KMS-11 (cell line): ENCODE data around the gene SREBF1.

Experiments
- H2AFZ ChIP-seq: fragments of 200-600 bp; sonication (generic); 2 replicates; pipeline ENCODE4 v1.6.1; 2016; ENCODE audit warnings: antibody characterized with exemption, mixed run types, low read depth
- H3K27ac ChIP-seq: fragments of 200-600 bp; sonication (generic); 2 replicates; pipeline ENCODE4 v1.6.1; 2016; ENCODE audit warnings: mild to moderate bottlenecking, mixed run types
- H3K27me3 ChIP-seq: fragments of 200-600 bp; sonication (generic); 2 replicates; pipeline ENCODE4 v1.6.1; 2017; ENCODE audit warnings: mild to moderate bottlenecking, low read depth, mixed run types, moderate library complexity; ENCODE audit not compliant: insufficient read depth
- H3K36me3 ChIP-seq: fragments of 200-600 bp; sonication (generic); 2 replicates; pipeline ENCODE4 v1.6.1; 2017; ENCODE audit warnings: mild to moderate bottlenecking, mixed run types; ENCODE audit not compliant: insufficient read depth
- H3K4me1 ChIP-seq: fragments of 200-600 bp; sonication (generic); 2 replicates; pipeline ENCODE4 v1.6.1; 2016; ENCODE audit warnings: mild to moderate bottlenecking, low read depth, mixed run types; ENCODE audit not compliant: poor library complexity, severe bottlenecking
- H3K4me2 ChIP-seq: fragments of 200-600 bp; sonication (generic); 2 replicates; pipeline ENCODE4 v1.7.0; 2016; ENCODE audit warnings: mild to moderate bottlenecking, mixed run types
- H3K4me3 ChIP-seq: fragments of 200-600 bp; sonication (generic); IDR thresholded peaks from 2 replicates; pipeline ENCODE4 v1.6.1; 2017; ENCODE audit warnings: low read depth, low read length, mixed read lengths; ENCODE audit not compliant: insufficient read depth
- H3K79me2 ChIP-seq: fragments of 200-600 bp; sonication (generic); 2 replicates; pipeline ENCODE4 v1.6.1; 2016; ENCODE audit warnings: low read depth, mixed run types; ENCODE audit not compliant: insufficient read depth
- H3K9ac ChIP-seq: fragments of 200-600 bp; sonication (generic); 2 replicates; pipeline ENCODE4 v1.6.1; 2016; ENCODE audit warnings: mild to moderate bottlenecking, mixed run types
- H4K20me1 ChIP-seq: fragments of 200-600 bp; sonication (generic); 2 replicates; pipeline ENCODE4 v1.6.1; 2016; ENCODE audit warnings: mild to moderate bottlenecking, mixed run types; ENCODE audit not compliant: insufficient read depth
- TF ChIP-seq, protein P1 (sequence below): fragments of 200-600 bp; sonication (generic); conservative IDR thresholded peaks from 2 replicates; pipeline ENCODE4 v1.6.1; 2017; ENCODE audit warnings: low read depth, mild to moderate bottlenecking, antibody characterized with exemption, low read length, moderate library complexity, mixed read lengths

The SREBF1 gene

DNA sequence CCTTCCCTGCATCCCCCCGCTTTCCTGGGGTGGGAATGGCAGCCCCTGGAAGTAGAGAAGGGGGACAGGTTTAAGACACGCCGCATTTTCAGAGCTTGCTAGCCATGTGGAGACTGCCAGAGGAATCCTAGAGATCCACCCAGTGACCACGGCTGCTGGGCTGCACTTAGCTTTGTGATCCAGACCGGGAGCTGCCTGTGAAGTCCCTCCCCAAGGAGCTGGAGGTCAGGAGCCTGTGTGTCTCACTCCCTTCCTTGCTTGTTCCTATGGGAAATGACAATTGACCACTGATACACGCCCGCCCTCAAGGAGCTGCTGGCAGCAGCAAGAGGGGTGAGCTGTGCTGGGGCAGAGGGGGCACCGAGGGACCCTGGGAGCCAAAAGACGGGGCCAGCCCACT, 73.7 kb downstream of the SREBF1 start:
- no peak overlapping the region for H3K4me3 ChIP-seq
- no peaks in the 10 kb centered on the region for H3K36me3 ChIP-seq
- H3K27ac ChIP-seq: no peak overlapping the region
- H2AFZ ChIP-seq: no peak overlapping the region
- no peaks in the 10 kb centered on the region for H3K79me2 ChIP-seq
- H3K4me2 ChIP-seq: no peak overlapping the region
- H3K4me1 ChIP-seq: no peaks in the 10 kb centered on the region
- no peaks in the 10 kb centered on the region for H3K27me3 ChIP-seq
- H4K20me1 ChIP-seq: no peaks in the 10 kb centered on the region
- TF ChIP-seq, protein P1, sequence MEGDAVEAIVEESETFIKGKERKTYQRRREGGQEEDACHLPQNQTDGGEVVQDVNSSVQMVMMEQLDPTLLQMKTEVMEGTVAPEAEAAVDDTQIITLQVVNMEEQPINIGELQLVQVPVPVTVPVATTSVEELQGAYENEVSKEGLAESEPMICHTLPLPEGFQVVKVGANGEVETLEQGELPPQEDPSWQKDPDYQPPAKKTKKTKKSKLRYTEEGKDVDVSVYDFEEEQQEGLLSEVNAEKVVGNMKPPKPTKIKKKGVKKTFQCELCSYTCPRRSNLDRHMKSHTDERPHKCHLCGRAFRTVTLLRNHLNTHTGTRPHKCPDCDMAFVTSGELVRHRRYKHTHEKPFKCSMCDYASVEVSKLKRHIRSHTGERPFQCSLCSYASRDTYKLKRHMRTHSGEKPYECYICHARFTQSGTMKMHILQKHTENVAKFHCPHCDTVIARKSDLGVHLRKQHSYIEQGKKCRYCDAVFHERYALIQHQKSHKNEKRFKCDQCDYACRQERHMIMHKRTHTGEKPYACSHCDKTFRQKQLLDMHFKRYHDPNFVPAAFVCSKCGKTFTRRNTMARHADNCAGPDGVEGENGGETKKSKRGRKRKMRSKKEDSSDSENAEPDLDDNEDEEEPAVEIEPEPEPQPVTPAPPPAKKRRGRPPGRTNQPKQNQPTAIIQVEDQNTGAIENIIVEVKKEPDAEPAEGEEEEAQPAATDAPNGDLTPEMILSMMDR: no peak
- H3K9ac ChIP-seq: no peak overlapping the region

- no peaks in the 10 kb centered on the region for H3K27me3 ChIP-seq
- no peaks in the 10 kb centered on the region for H3K4me1 ChIP-seq
- no peak overlapping the region for H3K27ac ChIP-seq
- no peak overlapping the region for H3K9ac ChIP-seq
- H3K36me3 ChIP-seq: no peaks in the 10 kb centered on the region
- H3K4me3 ChIP-seq: no peak overlapping the region
- TF ChIP-seq, protein P1: no peak
- no peaks in the 10 kb centered on the region for H3K79me2 ChIP-seq
- H2AFZ ChIP-seq: no peak overlapping the region
- H3K4me2 ChIP-seq: no peak overlapping the region
- no peaks in the 10 kb centered on the region for H4K20me1 ChIP-seq
These were observed 74.1 kb downstream of the SREBF1 start for GRCh38 chr17:17762744-17763105.
